H1 (cell line): Measurements from ENCODE around the gene WNT9A. TPM values are rescaled to one million over a fixed set of nuclear protein-coding genes. Genes with fewer than 3 reads are reported as not detected.

Experiments
- CTCF ChIA-PET: fragments of 300-600 bp; sonication (Branson Sonifier 250); formaldehyde crosslinking; loops from one replicate; lab custom pipeline; 2021; ENCODE audit not compliant: partially characterized antibody; lab: Charles Lee
- POLR2A ChIA-PET: fragments of 300-600 bp; sonication (Branson Sonifier 250); formaldehyde crosslinking; loops from one replicate; lab custom pipeline; 2021; ENCODE audit warnings: inconsistent platforms; ENCODE audit not compliant: partially characterized antibody; lab: Charles Lee
- DNase-seq, 2 experiments: peaks; one replicate each; pipeline versions ENCODE4 v3.0.0 to v3.0.0-alpha.2; 2010 to 2022; ENCODE audit warnings: low spot score in 2 of 2, low read depth in 1 of 2, mixed read lengths in 1 of 2
- FAIRE-seq: peaks from 2 replicates; lab custom pipeline; 2011; peaks lifted over from hg19 to GRCh38; lab: Jason Lieb, UNC
- H2AFZ ChIP-seq: 2 replicates; pipeline ENCODE4 v1.8.1; 2012; ENCODE audit warnings: low read length, inconsistent platforms
- H2AK5ac ChIP-seq: 2 replicates; pipeline ENCODE4 v1.6.1; 2013; ENCODE audit warnings: low read depth, low read length
- H2BK120ac ChIP-seq: replicated peaks from 2 replicates; pipeline ENCODE3; 2013; ENCODE audit warnings: low read depth, low read length, inconsistent platforms
- H2BK12ac ChIP-seq: 2 replicates; pipeline ENCODE4 v1.6.1; 2013; ENCODE audit warnings: low read depth, low read length
- H2BK15ac ChIP-seq: 2 replicates; pipeline ENCODE4 v1.6.1; 2013; ENCODE audit warnings: low read length
- H2BK20ac ChIP-seq: 2 replicates; pipeline ENCODE4 v1.6.1; 2013; ENCODE audit warnings: low read length
- H2BK5ac ChIP-seq: 2 replicates; pipeline ENCODE4 v1.6.1; 2013; ENCODE audit warnings: low read depth, low read length
- H3K14ac ChIP-seq: 2 replicates; pipeline ENCODE4 v1.6.1; 2013; ENCODE audit warnings: inconsistent platforms; ENCODE audit not compliant: insufficient read length
- H3K18ac ChIP-seq: 2 replicates; pipeline ENCODE4 v1.6.1; 2013; ENCODE audit warnings: low read length; ENCODE audit errors: extremely low read depth
- H3K23ac ChIP-seq: 2 replicates; pipeline ENCODE4 v1.6.1; 2013; ENCODE audit warnings: inconsistent platforms; ENCODE audit not compliant: insufficient read length
- H3K23me2 ChIP-seq: 2 replicates; pipeline ENCODE4 v1.6.1; 2013; ENCODE audit warnings: low read depth, low read length
- H3K27ac ChIP-seq: 2 replicates; pipeline ENCODE4 v1.6.1; 2011; ENCODE audit warnings: low read depth, low read length, inconsistent platforms
- H3K27me3 ChIP-seq, 4 experiments: replicated peaks in 1 of 4; 1 replicate in 1 of 4; 2 replicates in 3 of 4; pipeline versions ENCODE4 v1.6.1 to v1.8.1; 2011 to 2013; ENCODE audit warnings: low read length in 3 of 4, mild to moderate bottlenecking in 3 of 4, inconsistent platforms in 2 of 4, mixed read lengths in 2 of 4, moderate library complexity in 1 of 4; ENCODE audit not compliant: control insufficient read depth in 3 of 4, insufficient read depth in 3 of 4; ENCODE audit errors: extremely low read depth in 1 of 4
- H3K36me3 ChIP-seq, 4 experiments: 2 replicates each; pipeline versions ENCODE4 v1.6.1 to v1.8.1; 2011 to 2013; ENCODE audit warnings: mild to moderate bottlenecking in 4 of 4, low read length in 3 of 4, moderate library complexity in 2 of 4, control low read depth in 1 of 4, inconsistent platforms in 1 of 4; ENCODE audit not compliant: insufficient read depth in 4 of 4, control insufficient read depth in 2 of 4
- H3K4ac ChIP-seq: replicated peaks from 2 replicates; pipeline ENCODE3; 2013; ENCODE audit warnings: low read length, low read depth, mixed read lengths, inconsistent platforms; ENCODE audit not compliant: insufficient read length
- H3K4me1 ChIP-seq, 4 experiments: replicated peaks in 1 of 4; 1 replicate in 1 of 4; 2 replicates in 3 of 4; pipeline versions ENCODE4 v1.6.1 to v1.8.1; 2011 to 2013; ENCODE audit warnings: low read length in 3 of 4, inconsistent platforms in 2 of 4, mixed read lengths in 1 of 4; ENCODE audit not compliant: insufficient read depth in 4 of 4, control insufficient read depth in 3 of 4
- H3K4me2 ChIP-seq, 2 experiments: 2 replicates each; pipeline versions ENCODE4 v1.6.1 to v1.8.1; 2011 to 2013; ENCODE audit warnings: low read depth in 2 of 2, low read length in 2 of 2, control low read depth in 1 of 2, inconsistent platforms in 1 of 2, mild to moderate bottlenecking in 1 of 2; ENCODE audit not compliant: insufficient read depth in 1 of 2
- H3K4me3 ChIP-seq, 4 experiments: fragments of 200-600, 300-600 bp in 1 of 4; sonication (generic), shearing (Covaris generic), sonication (Bioruptor Twin) in 1 of 4; 2 replicates each; pipeline versions ENCODE4 v1.5.1 to v1.8.1; 2011 to 2016; ENCODE audit warnings: low read length in 4 of 4, low read depth in 3 of 4, control low read depth in 2 of 4, inconsistent platforms in 2 of 4, mild to moderate bottlenecking in 2 of 4, mixed read lengths in 1 of 4, moderate library complexity in 1 of 4; ENCODE audit not compliant: insufficient read depth in 2 of 4; ENCODE audit errors: extremely low read depth in 1 of 4
- H3K56ac ChIP-seq: replicated peaks from 2 replicates; pipeline ENCODE3; 2013; ENCODE audit warnings: low read depth, mild to moderate bottlenecking, mixed read lengths, low read length, inconsistent platforms; ENCODE audit not compliant: insufficient read length
- H3K79me1 ChIP-seq: 2 replicates; pipeline ENCODE4 v1.6.1; 2013; ENCODE audit warnings: low read depth, low read length, control low read depth
- H3K79me2 ChIP-seq, 2 experiments: 2 replicates each; pipeline versions ENCODE4 v1.6.1 to v1.8.1; 2012 to 2013; ENCODE audit warnings: low read length in 2 of 2, mild to moderate bottlenecking in 2 of 2, inconsistent platforms in 1 of 2; ENCODE audit not compliant: insufficient read depth in 2 of 2, control insufficient read depth in 1 of 2
- H3K9ac ChIP-seq, 4 experiments: replicated peaks in 1 of 4; 1 replicate in 1 of 4; 2 replicates in 3 of 4; pipeline versions ENCODE4 v1.6.1 to v1.8.1; 2011 to 2013; ENCODE audit warnings: low read depth in 3 of 4, low read length in 3 of 4, control low read depth in 2 of 4, mild to moderate bottlenecking in 2 of 4, moderate library complexity in 2 of 4, inconsistent platforms in 1 of 4; ENCODE audit errors: extremely low read depth in 1 of 4
- H3K9me3 ChIP-seq, 2 experiments: 2 replicates each; pipeline versions ENCODE4 v1.6.1 to v1.8.1; 2012 to 2013; ENCODE audit warnings: mild to moderate bottlenecking in 2 of 2, moderate library complexity in 2 of 2, control low read depth in 1 of 2, inconsistent platforms in 1 of 2, low read depth in 1 of 2, low read length in 1 of 2, mixed read lengths in 1 of 2; ENCODE audit not compliant: insufficient read depth in 2 of 2
- H4K20me1 ChIP-seq, 2 experiments: replicated peaks in 1 of 2; 2 replicates each; pipeline versions ENCODE3 to v1.8.1; 2011 to 2013; ENCODE audit warnings: inconsistent platforms in 2 of 2, low read length in 2 of 2, mild to moderate bottlenecking in 1 of 2; ENCODE audit not compliant: insufficient read depth in 2 of 2, control insufficient read depth in 1 of 2
- H4K5ac ChIP-seq: 2 replicates; pipeline ENCODE4 v1.6.1; 2013; ENCODE audit warnings: low read length, low read depth, mixed read lengths, inconsistent platforms; ENCODE audit not compliant: insufficient read length
- H4K8ac ChIP-seq: 2 replicates; pipeline ENCODE4 v1.8.0; 2013; ENCODE audit warnings: mild to moderate bottlenecking, moderate library complexity, low read length, inconsistent platforms; ENCODE audit not compliant: insufficient read depth; ENCODE audit errors: extremely low read depth
- H4K91ac ChIP-seq: replicated peaks from 2 replicates; pipeline ENCODE3; 2013; ENCODE audit warnings: low read length, mixed read lengths, inconsistent platforms; ENCODE audit not compliant: insufficient read length
- CHD1 ChIP-seq: IDR thresholded peaks from 2 replicates; pipeline ENCODE4 v1.6.1; 2012; ENCODE audit warnings: low read depth, low read length, improper control_type of control experiment
- FOSL1 ChIP-seq: IDR thresholded peaks from 2 replicates; pipeline ENCODE4 v1.6.1; 2011; ENCODE audit warnings: mild to moderate bottlenecking, low read depth, low read length, moderate library complexity; ENCODE audit not compliant: insufficient read depth
- KDM5A ChIP-seq: fragments of 200-600 bp; IDR thresholded peaks from 2 replicates; pipeline ENCODE4 v1.7.1; 2012; ENCODE audit warnings: mild to moderate bottlenecking, low read length, inconsistent platforms, mixed read lengths
- MAFK ChIP-seq: IDR thresholded peaks from 2 replicates; pipeline ENCODE4 v1.6.1; 2012; ENCODE audit warnings: low read depth, mild to moderate bottlenecking, improper control_type of control experiment, low read length
- RBBP5 ChIP-seq: IDR thresholded peaks from 2 replicates; pipeline ENCODE4 v1.7.1; 2012; ENCODE audit warnings: low read depth, mild to moderate bottlenecking, inconsistent platforms, low read length, moderate library complexity, borderline replicate concordance
- RFX5 ChIP-seq: IDR thresholded peaks from 2 replicates; pipeline ENCODE4 v1.6.1; 2011; ENCODE audit warnings: low read depth, low read length, improper control_type of control experiment, borderline replicate concordance
- SIN3A ChIP-seq, 2 experiments: IDR thresholded peaks in 1 of 2; conservative IDR thresholded peaks in 1 of 2; 2 replicates each; pipeline ENCODE4 v1.6.1; 2011 to 2012; ENCODE audit warnings: low read length in 2 of 2, improper control_type of control experiment in 1 of 2, low read depth in 1 of 2, mild to moderate bottlenecking in 1 of 2
- SIX5 ChIP-seq: IDR thresholded peaks from 2 replicates; pipeline ENCODE4 v1.6.1; 2011; ENCODE audit warnings: mild to moderate bottlenecking, low read depth, low read length
- TAF1 ChIP-seq: IDR thresholded peaks from 2 replicates; pipeline ENCODE4 v1.6.1; 2011; ENCODE audit warnings: mild to moderate bottlenecking, low read depth, low read length
- WGBS, 2 experiments: shearing (Covaris generic) in 1 of 2; methylation state at CpG; one replicate each; pipeline versions ENCODE4 v1.1.6 to v1.1.7; 2013 to 2015; ENCODE audit warnings: low lambda C conversion rate in 2 of 2, mixed read lengths in 2 of 2, inconsistent platforms in 1 of 2, low coverage in 1 of 2, missing lambda C conversion rate in 1 of 2; ENCODE audit not compliant: insufficient replicate concordance in 2 of 2, insufficient coverage in 1 of 2, insufficient read length in 1 of 2; ENCODE audit errors: extremely low coverage in 1 of 2, missing lambda C conversion rate in 1 of 2; 5-methylcytosine and 5-hydroxymethylcytosine counted together
- polyA plus RNA-seq, 7 experiments: library from polyadenylated mRNA; depleted of rRNA in 3 of 7; stranded (reverse) in 5 of 7; unstranded in 2 of 7; fragments of >200 nt in 5 of 7; fragments of 200-250 nt in 2 of 7; gene quantifications; 1 replicate in 5 of 7; 2 replicates in 1 of 7; 4 replicates in 1 of 7; pipeline versions ENCODE4 v1.2.1 to v1.2.3, GENCODE V29; 2011 to 2013; ENCODE audit warnings: missing spikeins in 2 of 7, mixed read lengths in 2 of 7
- total RNA-seq: library from RNA; stranded (reverse); fragmentation: NEBNext Ultra II Directional; extraction: Animal tissue kit (Norgen Biotek cat#: 25700); gene quantifications from 2 replicates; pipeline ENCODE4 v1.2.1, GENCODE V29; 2021

The WNT9A gene
- total and polyA plus RNA-seq, 2 of the 8 experiments (the other 6 are each of a cell fraction or from before 2014, with no cell fraction given): 1.1 to 1.5 TPM

DNA sequence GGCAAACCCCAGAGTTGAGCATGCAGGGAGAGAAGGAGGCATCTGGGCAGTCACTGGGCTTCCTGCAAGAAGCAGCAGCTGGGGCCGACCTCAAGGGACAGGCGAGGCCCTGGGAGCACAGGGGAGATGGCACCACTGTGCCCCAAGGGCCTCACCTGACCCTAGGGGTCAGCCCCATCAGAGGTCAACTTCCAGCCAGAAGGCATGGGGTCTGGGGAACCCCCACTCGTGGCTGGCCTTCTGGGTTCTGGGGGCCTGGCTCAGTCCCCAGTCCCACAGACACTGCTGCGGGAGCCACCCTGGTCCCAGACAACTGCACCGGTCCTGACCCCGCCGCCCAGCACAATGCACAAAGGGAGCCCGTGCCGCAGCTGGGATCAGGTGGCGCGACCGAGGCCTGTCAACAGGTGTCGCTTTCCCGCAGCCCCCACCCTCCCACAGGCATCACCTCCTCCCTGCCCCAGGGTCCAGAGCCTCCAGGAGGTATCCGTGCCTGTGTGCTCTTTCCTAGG, 6.2 kb downstream of the WNT9A start:
- TF ChIP-seq CHD1: no peak
- TF ChIP-seq FOSL1: no peak
- TF ChIP-seq MAFK: no peak
- no peak for TF ChIP-seq KDM5A
- no peak for TF ChIP-seq SIX5
- TF ChIP-seq TAF1: no peak
- TF ChIP-seq RBBP5: no peak
- TF ChIP-seq RFX5: no peak
- TF ChIP-seq SIN3A (conservative IDR thresholded peaks at IDR 0.05 in 1 of 2, IDR thresholded peaks at IDR 0.05 in 1 of 2; ENCODE audit: low read depth in 1 of 2, low read length in 2 of 2): no peak
- Histone ChIP-seq H2BK20ac (no peak overlapping the region), H3K23ac (no peak overlapping the region), H3K4me3 (no peak overlapping the region), H4K91ac (no peak overlapping the region), H4K5ac (no peak overlapping the region), H2BK120ac (no peak overlapping the region), H3K79me2 (no peaks in the 10 kb centered on the region), H3K14ac (no peak overlapping the region), H3K4me2 (no peak overlapping the region), H3K9me3 (no peaks in the 10 kb centered on the region), H2BK5ac (no peak overlapping the region), H2AFZ (no peak overlapping the region), H3K27me3 (no peaks in the 10 kb centered on the region), H3K4ac (no peak overlapping the region), H3K18ac (no peak overlapping the region), H2BK15ac (no peak overlapping the region), H4K20me1 (peaks cover 0 to 11% of the 10 kb centered on the region in 2 experiments), H3K79me1 (0 out of 2 replicates have a peak, but pooled peaks cover 2% of the 10 kb centered on the region), H3K4me1 (peaks cover 0 to 13% (median 7%) of the 10 kb centered on the region in 4 experiments; a peak in 5 of 7 replicates), H2AK5ac (no peak overlapping the region), H3K23me2 (peaks cover 3% of the 10 kb centered on the region; the same call in 1 of the 2 replicates), H3K9ac (no peak overlapping the region), H3K27ac (no peak overlapping the region), H2BK12ac (no peak overlapping the region), H3K36me3 (no peaks in the 10 kb centered on the region), H4K8ac (no peak overlapping the region), H3K56ac (no peak overlapping the region)
- 84% methylated on average over 13 of the region's 15 CpGs; no CpG with 5 or more reads in 1 of the 2 experiments for WGBS, 2 experiments
- DNase-seq: peak in 1 of 2 experiments; percentile 50
- CTCF ChIA-PET: interaction anchor here (0.5 to 3.4 kb wide), 8 partner anchors 10 to 676 kb away, joined by 3 to 16 read pairs (median 3); no protein-coding TSS in a partner anchor
- POLR2A ChIA-PET: no interaction called here
- FAIRE-seq: no peak
